ENCODE results near the gene PPFIA4.

PPFIA4 gene

DNA sequence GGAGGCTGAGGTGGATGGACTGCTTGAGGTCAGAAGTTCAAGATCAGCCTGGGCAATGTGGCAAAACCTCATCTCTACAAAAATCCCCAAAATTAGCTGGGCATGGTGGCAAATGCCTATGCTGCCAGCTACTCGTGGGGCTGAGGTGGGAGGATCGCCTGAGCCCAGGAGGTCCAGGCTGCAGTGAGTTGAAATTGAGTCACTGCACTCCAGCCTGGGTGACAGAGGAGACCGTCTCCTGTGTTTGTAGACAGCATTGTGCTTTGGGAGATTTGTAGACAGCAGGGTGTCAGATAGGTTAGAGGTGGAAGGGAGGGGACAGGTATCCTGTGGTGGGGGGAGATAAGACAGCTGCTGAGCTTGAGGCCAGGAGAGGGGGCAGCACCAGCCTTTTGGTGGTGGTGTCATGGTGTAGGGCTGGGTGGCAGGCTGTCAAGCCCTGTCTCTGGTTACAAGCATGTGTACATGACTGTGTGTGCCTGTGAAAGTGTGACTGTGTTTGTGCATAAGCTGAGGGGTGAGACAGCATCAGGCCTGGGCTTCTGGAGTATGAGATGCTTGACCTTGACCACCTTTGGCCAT is 15.2 kb downstream of the PPFIA4 start:
- DNase-seq = no peak

DNA sequence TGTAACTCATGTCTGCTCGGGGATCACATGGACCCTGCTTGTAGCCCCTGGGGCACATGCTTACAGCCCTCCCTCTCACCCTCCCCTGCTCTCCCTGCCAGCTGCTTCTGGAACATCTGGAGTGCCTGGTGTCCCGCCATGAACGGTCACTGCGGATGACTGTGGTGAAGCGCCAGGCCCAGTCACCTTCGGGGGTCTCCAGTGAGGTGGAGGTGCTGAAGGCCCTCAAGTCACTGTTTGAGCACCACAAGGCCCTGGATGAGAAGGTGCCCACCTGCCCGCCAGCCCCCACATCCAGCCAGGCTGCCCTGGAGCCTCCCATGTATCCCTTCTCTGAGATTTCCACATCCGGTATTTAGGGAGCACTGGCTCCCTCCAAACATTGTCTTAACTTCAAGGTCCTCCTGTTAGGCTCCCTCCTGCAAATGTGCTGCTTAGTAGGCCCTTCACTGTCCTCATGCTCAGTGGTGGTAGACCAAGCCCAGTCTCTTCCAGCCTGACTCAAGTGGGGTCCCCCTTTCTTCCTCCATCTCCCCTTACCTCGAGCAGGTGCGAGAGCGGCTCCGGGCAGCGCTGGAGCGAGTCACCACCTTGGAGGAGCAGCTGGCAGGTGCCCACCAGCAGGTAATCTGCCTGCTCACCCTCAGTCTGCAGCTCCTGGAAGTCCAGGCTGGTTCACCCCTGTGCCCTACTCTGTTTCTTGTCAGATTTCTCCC is 17.7 kb downstream of the PPFIA4 start:
- no peak for DNase-seq

DNA sequence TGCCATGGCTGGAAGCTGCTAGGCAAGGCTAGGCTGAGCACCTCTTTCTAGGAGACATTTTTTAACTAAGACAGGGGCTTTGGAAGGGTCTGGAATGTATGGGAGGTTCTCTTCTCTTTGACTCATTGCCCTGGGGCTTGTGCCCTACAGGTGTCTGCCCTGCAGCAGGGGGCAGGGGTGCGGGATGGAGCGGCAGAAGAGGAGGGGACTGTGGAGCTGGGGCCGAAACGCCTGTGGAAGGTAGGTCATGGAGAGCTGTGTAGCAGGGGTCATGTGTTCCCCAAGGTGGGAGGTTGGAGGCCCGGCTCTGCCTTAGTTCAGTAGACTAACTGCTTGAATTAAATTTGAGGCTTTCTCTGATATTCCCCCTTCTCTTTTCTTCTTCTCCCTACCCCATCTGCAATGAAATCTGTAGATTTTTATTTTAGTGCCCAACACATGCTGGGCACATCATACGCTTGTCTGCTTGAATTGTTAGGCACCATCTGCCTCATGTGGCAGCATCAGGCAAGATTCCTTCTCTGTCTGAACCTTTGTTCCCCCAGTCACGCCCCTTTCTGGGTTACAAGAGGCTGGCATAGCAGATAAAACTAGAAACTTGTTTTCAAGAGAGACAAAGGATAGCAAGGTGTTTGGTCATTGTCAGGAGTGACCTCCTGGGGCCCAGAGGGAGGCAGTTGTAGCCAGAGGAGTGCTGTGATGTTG is 18.4 kb downstream of the PPFIA4 start:
- no peak for DNase-seq

DNA sequence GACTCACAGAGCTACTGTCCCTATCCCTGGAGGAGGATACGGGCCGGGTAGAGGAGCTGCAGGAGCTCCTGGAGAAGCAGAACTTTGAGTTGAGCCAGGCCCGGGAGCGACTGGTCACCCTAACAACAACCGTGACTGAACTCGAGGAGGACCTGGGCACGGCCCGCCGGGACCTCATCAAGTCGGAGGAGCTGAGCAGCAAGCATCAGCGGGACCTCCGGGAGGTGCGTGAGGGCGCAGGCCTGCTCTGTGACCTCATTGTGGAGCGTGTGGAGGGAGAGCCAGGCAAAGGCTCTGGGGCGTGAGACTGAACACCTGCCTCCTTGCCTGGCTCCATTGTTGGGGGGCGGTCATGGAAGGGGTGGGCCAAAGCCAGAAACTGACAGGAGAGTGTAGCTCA is 19.0 kb downstream of the PPFIA4 start:
- no peak for DNase-seq

DNA sequence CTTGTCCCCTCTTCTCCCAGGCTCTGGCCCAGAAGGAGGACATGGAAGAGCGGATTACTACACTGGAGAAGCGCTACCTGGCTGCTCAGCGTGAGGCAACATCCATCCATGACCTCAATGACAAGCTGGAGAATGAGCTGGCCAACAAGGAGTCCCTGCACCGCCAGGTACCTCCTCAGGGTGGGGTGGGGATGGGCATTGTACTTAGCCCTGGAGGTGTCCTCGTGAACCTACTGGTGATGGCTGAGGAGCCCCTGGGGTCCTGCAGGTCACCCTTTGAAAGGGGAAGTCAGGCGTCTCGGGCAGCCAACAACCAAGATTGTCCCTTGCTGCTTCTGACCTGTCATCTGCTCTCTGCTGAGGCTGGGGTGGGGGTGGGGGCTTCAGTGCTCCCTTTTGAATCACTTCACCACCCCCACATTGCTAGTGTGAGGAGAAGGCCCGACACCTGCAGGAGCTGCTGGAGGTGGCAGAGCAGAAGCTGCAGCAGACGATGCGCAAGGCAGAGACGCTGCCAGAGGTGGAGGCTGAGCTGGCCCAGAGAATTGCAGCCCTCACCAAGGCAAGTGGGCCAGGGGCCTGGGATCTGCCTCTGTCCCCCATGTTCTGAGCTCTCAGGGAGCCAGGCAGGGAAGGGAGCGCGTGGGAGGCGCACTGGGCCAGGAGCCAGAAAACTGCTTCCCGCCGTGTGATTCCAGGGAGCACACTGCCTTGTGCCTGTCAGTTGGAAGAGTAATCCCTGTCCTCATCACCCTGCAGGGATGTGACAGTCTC is 19.7 kb downstream of the PPFIA4 start:
- DNase-seq = no peak

DNA sequence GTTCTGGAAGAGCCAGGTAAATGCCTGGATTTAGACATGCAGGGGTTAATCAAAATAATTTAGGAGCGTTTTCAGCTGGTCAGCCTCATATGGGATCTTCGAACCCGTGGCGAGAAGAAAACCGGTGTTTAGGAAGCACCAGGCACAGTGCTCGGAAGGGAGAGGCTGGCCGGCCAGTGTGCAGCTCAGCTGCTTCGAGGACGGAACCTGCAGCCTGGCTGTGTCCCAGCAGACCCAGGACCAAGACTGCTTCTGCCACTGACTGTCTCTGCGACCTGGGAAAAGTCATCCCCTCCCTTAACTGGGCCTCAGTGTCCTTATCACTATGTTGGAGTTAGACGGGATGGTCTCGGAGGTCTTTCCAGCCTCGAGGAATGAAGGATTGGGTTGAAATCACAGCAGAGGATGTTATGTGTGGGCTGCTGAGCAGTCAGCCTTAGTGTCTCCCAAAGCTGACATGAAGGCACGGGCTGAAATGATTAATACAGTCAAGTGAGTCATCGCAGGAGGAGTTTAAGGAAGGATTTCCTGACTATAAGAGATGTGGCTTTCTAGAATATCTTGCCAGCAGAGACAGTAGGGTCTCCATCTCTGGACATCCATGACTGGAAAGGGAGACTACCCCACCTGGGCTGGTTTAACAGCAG is 20.8 kb downstream of the PPFIA4 start:
- no peak for DNase-seq

DNA sequence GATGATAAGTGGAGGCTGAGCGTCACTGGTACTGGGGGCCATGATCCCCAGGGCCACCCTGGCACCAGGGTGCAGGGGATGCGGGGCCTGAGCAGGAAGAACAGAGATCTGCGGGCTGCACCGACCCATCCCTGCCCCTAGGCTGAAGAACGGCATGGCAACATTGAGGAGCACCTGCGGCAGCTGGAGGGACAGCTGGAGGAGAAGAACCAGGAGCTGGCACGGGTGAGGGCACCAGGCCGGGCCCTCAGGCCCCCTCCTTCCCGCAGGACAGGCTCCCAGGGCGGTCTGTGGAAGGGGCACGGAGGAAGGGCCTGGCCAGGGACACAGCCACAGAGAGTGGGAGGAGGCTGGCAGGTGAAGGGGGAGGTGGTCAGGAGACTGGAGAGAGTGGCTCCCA is 21.8 kb downstream of the PPFIA4 start:
- no peak for DNase-seq

DNA sequence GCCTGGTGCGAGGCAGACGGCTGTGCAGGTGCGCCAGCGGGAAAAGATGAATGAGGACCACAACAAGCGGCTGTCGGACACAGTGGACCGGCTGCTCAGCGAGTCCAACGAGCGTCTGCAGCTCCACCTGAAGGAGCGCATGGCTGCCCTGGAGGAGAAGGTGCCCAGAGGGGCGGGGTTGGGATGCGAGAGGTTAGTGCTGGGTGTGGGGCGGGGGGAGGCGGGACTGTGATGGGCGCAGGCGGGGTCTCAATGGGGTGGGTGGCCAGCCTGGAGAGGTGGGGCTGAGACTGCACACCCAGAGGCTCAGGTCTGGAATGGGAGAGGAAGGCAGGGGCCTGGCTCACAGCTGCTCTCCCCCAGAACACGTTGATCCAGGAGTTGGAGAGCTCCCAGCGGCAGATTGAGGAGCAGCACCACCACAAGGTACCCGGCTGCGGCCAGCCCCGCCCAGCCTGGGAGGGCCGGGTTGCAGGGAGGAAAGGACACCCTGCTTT is 22.3 kb downstream of the PPFIA4 start:
- DNase-seq = no peak

DNA sequence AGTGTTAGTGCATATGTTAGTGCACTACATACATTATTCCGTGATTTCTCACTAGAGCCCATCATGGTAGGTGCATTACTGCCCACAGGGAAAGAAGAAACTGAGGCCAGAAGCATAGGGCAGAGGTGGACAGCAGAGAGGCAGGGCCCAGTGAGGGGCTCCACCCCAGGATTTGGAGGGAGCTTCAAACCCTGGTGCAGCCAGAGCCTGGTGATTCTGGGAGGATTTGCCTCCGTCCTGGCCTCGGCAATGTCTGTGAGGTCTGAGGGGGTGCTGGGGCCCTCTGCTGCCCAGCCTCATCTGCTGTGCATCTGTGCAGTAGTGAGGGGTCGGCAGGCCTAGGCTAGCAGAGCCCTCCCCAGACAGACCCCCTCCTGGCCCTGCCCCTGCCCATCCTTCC is 22.8 kb downstream of the PPFIA4 start:
- no peak for DNase-seq

DNA sequence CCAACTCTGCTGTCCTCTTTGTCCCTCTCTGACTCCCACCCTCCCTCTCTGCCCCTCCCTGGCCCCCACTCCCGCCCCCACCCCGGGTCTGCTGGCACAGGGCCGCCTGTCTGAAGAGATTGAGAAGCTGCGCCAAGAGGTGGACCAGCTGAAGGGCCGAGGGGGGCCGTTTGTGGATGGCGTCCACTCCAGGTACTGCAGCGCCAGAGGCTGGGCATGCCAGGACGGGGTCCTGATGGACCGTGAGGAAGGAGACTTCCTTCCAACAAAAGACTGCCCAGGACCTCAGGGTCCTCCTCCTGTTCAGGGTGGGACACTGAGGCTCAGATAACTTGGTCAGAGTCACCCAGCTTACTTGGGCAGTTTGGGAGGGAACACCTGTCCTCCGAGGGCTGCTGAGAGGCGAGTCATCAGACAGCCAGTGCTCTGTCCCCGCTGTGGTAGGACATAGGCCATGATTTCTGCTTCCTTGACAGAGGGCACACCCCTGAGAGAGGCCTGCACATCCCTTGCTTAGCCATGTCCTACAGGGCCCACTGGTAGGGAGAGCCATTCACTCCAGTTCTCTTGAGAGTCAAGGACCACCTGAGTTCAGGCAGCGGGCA is 23.4 kb downstream of the PPFIA4 start:
- DNase-seq = no peak

DNA sequence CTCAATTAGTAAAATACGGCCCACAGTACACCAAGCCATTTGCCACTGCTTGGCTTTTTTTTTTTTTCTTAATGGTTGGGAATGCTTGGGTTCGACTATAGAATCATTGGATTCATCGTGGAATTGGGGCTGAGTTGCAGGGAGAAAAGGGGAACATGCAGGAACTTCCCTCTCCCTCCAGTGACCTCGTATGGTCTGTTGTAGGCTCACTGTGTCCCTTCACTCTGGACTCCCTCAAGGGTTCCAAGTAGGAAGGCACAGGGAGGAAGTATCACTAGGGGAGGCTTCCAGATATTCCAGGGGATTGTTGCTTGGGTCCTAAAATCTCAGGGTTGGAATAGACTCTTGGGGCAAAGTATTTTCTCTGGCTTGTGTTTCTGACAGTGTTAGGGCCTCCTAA is 24.5 kb downstream of the PPFIA4 start:
- DNase-seq = no peak

DNA sequence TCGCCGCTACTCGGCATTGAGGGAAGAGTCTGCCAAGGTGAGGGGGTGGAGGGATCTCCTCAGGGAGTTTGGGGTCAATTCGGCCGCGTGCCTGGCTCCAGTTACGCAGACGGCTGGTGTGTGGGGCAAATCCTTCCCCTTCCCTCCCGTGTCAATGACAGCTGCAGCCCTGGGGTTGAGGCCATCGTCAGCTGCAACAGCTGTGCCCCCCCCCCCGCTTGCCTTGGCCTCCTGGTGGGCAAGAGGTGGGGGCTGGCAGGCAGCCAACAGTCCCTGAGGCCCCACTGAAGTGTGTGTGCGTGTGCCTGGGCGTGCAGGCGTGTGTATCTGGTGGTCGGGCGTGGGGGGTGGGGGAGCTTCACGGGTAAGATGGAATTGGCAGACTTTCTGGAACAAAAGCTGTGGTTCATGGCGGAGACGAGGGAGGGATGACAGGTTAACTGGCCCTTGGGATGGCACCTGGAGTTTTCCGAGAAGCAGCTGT is 25.6 kb downstream of the PPFIA4 start:
- DNase-seq = no peak

DNA sequence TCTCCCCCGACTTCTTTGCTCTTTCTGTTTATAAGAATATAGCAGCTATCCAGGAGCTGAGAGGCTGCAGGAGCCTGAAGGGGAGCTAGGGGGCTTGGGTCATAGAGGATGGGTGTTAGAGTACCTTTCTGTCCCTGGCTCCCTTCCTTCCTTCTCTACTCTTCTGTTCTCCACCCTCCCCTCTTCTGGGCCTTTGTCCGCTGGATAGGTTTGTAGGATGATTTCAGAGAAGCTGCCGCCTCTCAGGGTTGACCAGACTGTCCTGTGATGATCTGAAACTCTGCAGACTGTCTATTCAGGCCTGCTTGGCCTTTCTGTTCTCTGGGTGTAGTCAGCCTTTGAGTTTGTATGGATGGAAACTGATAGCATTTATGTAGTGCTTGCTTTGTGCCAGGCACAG is 26.3 kb downstream of the PPFIA4 start:
- DNase-seq = no peak

DNA sequence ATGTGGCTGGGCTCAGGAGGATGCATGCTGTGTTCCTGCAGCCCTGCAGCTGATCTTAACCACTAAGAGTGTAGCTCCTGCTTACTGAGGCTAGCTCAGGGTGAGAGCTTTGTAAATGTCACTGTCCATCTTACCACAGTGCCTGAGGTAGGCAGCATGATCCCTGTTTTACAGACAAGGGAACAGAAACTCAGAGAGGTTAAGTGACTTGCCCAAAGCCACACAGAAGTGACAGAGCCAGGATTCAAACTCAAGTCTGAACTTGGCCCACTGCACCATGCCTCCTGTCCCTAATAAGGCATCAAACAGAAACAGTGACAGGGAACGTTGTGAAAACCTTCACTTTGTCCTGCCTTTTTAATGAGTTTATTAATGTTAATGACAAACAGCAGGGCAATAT is 27.9 kb downstream of the PPFIA4 start:
- no peak for DNase-seq

DNA sequence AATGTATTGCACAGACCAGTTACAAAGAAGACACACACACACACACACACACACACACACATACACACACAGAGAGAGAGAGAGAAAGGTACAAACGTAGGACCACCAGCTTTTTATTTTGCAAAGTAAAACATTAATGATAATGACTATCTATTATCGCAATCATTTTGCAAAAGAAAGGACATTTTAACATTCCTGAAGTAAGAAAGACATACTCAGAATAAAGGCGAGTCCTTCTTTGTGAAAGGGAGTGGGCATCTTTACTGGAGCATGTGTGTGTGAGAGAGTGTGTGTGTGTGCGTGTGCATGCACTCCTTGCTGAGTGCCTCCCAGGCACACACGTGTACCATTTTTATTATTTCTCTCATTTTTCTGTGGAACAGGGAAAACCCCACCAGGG is 28.4 kb downstream of the PPFIA4 start:
- DNase-seq = no peak

DNA sequence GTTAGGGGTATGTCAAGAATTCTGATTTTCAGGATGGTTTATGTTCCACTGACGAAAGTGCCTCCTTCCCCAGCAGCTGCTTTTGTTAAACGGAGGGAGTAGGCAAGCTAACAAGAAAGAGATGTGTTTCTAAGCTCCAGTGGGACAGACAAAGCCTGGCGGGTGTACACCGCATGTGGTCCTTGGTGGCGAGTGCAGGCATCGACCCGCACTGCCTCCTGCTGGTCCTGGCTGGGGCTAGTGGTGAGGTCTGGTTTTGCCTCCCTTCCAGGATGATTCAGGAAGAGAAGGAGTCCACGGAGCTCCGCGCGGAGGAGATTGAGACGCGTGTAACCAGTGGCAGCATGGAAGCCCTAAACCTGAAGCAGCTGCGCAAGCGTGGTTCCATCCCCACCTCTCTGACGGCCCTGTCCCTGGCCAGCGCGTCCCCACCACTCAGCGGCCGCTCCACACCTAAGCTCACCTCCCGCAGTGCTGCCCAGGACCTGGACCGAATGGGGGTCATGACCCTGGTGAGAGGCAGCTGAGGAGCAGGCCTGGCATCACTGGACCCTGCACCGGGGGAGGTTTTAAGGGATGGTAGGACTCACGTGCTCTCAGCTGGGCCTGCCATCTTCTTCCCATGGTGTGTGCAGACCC is 29.0 kb downstream of the PPFIA4 start:
- DNase-seq = no peak

DNA sequence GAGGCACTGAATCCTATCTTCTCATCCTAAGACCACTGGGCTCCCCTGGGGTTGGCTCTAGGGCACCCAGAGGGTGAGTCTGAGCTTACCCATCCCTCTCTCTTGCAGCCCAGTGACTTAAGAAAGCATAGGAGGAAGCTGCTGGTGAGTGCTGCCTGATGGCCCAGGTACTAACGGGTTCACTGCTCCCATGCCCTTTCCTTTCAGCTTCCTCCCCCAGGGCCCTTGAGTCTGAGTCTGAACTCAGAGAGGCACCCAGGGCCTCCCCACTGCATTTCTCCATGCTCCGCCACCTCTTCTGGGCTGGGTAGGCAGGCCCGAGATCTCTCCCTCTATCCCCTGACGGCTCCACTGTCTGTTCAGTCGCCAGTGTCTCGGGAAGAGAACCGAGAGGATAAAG is 29.7 kb downstream of the PPFIA4 start:
- no peak for DNase-seq

DNA sequence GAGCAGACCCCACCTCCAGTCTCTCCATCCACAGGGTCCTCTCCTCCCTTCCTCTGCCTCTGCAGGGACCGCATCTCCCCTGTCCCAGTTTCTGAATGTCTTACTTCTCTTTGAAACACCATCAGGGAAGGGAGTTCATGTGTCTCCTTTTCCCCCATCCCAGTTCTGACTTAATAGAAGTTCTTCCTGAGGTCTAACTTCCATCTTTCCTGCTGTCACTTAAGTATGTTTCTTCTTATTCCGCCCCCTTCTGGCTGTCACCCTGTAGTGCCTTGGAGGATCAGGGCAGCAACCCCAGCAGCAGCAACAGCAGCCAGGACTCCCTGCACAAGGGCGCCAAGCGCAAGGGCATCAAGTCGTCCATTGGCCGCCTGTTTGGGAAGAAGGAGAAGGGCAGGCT is 30.2 kb downstream of the PPFIA4 start:
- DNase-seq = no peak

DNA sequence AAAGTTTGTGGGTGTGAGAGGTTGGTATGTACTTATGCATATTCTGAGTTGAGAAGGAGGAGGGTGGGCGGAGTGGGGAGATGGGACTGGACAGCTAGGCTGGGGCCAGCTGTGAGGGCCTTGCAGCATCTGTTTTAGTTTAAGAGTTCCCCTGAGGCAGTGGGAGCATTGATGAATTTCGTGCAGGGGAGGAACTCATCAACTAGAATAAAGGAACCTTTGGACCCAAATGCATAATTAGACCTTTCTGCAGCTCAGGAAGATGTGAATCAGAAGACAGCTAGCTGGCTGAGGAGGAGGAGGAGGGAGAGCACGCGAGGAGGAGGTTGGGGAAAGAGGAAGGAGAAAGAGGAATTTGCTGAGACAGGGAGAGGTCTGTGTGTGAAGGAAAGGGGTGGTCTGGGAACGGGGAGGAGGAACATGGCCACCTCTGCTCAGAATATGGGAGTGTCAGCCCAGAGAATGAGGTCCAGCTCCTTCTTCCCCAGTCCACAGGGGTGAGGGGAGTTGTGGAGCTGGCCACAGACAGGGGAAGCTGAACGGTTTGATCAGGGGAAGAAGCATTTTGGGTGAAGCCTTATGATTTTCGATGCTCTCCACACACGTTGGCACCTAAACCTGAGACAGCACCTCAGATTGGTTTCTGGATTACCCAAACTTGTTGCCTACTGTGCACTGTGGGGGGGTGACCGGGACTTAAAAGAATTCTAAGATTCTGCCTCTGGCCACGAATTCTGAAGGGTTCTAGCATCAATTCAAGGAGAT is 31.8 kb downstream of the PPFIA4 start:
- DNase-seq = no peak

DNA sequence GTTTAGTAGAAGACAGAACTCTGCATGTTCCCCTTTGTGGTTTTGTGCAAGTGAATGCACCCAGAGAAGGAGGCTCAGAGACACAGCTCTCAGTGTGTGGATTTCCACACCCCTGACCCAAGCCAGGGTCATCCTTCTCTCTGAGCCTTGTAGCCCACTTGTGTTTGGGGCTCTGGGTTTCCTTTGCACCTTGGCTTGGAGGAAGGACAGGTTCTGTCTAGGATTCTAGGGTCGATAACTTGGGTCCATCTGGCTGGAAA is 32.3 kb downstream of the PPFIA4 start:
- no peak for DNase-seq

DNA sequence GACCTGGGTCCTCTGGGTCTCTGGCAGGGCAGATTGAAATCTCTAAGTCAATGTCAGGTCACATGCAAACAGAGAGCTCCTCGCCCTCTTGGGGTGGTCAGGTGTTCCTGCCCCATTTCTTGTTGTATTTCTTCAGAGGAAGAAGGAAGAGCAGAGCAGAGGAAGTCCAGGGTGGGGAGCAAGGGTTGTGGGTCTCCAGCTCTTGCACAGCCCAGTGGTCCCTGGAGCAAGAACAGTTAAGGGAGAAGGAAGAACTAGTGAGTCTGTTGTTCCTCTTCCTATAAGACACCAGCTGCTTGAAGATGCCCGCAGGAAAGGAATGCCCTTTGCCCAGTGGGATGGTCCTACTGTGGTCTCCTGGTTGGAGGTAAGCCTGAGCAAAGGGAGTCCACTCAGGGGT is 33.2 kb downstream of the PPFIA4 start:
- no peak for DNase-seq
